Measurements from ENCODE around the gene JMJD4.

The JMJD4 gene

DNA sequence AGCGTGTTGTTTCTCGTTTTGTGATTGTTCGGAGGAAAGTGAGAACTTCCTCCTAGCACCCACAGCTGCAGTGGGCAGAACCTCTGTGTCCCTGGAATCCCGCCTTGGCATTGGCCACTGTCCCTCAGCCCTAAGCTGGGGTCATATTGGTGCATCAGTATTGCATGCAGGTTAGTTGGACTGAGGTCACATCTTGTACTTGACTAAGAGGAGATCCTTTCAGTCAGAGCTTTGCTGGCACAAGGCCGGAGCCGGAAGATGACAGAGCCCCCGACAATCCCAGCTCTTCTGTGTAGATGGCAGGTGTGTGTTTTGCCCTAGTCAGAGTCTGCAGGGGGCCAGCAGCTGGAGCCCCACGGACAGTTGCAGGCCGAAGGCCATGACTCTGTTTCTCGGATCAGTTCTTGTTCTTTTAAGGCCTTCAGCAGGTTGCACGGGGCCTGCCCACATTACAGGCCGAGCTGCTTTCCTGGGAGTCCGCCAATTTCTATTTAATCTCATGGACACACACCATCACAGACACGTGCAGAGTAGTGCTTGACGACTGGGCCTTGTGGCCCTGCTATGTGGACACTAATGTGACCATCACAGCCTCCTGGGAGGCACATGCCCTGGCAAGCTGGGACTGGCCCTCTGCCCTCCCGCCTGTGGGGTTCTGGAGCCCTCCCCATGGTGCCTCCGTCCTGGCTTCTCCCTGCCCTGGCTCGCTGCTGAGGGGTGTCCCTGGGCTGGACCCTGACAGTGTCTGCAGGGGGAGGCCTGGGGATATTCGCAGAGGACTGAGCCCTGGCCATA, 15.0 kb upstream of the JMJD4 start:
- DNase-seq (ENCODE audit: low read depth): no peak
- H3K4me3 ChIP-seq (ENCODE audit: low read length): no peak overlapping the region
- TF ChIP-seq, protein P1, sequence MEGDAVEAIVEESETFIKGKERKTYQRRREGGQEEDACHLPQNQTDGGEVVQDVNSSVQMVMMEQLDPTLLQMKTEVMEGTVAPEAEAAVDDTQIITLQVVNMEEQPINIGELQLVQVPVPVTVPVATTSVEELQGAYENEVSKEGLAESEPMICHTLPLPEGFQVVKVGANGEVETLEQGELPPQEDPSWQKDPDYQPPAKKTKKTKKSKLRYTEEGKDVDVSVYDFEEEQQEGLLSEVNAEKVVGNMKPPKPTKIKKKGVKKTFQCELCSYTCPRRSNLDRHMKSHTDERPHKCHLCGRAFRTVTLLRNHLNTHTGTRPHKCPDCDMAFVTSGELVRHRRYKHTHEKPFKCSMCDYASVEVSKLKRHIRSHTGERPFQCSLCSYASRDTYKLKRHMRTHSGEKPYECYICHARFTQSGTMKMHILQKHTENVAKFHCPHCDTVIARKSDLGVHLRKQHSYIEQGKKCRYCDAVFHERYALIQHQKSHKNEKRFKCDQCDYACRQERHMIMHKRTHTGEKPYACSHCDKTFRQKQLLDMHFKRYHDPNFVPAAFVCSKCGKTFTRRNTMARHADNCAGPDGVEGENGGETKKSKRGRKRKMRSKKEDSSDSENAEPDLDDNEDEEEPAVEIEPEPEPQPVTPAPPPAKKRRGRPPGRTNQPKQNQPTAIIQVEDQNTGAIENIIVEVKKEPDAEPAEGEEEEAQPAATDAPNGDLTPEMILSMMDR (conservative IDR thresholded peaks at IDR 0.05; ENCODE audit: low read length): no peak

DNA sequence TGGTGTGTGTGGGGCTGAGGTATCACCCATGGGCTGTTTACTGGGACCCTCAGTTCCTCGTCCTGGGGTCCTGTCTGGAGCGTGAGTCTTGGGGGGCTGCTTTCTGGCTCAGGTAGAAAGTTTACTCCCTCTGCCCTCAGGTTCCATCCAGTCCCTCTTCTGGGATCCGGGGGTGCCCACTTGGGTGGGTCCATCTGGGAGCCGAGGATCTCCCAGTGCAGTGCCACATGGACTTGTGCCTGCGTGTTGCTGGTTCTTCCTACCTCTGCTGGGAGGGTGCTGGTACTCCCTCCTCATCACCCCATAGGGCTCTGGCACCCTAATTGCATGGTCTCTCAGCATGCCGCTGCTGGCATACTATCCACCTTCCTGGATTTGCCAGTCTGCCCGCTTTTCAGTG, 14.1 kb upstream of the JMJD4 start:
- TF ChIP-seq, protein P1 (conservative IDR thresholded peaks at IDR 0.05; ENCODE audit: low read length): no peak
- H3K4me3 ChIP-seq (ENCODE audit: low read length): no peak overlapping the region
- DNase-seq (ENCODE audit: low read depth): no peak

DNA sequence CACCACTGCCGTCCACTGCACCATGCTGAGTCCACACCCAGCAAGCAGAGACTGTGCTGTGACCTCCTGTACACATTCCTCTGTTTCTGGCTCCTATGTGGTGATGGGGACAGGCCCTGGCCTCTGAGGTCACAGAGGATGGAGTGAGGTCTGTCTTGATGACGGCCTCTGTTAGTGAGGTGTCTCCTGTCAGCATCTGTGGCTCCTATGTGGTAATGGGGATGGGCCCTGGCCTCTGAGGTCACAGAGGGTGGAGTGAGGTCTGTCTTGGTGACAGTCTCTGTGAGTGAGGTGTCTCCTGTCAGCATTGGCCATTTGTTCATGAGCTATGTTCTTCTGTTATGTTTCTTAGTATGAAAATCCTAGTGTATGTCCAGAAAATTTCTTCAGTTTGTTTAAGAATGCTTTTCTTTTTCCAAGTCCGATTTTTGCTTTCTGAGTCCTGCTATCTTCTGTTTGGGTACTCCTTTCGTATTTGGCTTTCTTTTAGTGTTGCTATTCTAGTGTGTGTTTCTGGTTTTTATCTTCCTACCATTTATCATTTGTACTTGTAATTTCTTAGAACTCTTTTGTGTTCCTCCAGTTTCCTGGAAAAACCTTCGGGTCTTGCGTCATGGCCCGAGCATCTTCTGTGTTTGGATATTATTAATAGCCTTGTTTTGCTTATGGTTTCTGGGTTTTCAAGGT, 13.5 kb upstream of the JMJD4 start:
- no peak for DNase-seq (ENCODE audit: low read depth)
- H3K4me3 ChIP-seq (ENCODE audit: low read length): no peak overlapping the region
- TF ChIP-seq, protein P1 (conservative IDR thresholded peaks at IDR 0.05; ENCODE audit: low read length): no peak

DNA sequence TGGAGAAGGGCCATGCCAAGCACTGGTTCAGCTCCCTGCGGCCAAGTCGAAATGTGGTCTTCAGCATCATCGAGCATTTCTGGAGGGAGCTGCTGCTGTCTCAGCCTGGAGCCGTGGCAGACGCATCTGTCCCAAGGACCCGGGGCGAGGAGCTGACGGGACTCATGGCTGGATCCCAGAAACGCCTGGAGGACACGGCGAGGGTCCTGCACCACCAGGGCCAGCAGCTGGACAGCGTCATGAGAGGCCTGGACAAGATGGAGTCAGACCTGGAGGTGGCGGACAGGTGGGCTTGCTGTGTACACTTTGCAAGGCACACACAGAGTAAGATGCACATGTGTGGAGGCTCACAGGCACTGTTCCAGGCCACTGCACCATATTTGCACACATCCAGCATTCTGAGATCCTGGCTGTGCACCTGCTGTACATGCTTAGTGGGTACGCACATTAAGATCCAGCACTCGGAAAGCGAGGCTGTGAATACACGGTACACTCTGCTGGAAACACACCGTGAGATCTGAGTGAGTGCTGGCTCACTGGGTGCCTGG, 12.9 kb upstream of the JMJD4 start:
- no peak overlapping the region for H3K4me3 ChIP-seq (ENCODE audit: low read length)
- TF ChIP-seq, protein P1 (conservative IDR thresholded peaks at IDR 0.05; ENCODE audit: low read length): no peak
- no peak for DNase-seq (ENCODE audit: low read depth)

DNA sequence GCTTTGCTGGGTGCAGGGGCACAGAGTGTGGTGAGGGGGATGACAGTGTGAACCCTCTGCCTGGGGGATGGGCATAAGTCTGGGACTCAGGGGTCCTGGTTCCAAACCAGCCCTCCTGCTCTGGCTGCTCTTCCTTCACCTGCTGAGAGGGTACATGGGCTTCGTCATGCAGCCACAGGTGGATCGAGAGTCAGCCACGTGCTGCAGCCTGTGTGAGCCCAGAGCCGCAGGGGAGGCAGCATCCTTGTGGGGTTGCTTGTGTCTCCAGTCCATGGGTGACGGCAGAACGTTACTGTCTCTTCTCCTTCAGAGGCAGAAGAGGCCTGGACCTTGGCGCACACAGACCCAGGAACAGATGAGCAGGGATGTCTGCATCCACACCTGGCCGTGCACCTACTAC, 12.3 kb upstream of the JMJD4 start:
- TF ChIP-seq, protein P1 (conservative IDR thresholded peaks at IDR 0.05; ENCODE audit: low read length): no peak
- no peak overlapping the region for H3K4me3 ChIP-seq (ENCODE audit: low read length)
- no peak for DNase-seq (ENCODE audit: low read depth)

DNA sequence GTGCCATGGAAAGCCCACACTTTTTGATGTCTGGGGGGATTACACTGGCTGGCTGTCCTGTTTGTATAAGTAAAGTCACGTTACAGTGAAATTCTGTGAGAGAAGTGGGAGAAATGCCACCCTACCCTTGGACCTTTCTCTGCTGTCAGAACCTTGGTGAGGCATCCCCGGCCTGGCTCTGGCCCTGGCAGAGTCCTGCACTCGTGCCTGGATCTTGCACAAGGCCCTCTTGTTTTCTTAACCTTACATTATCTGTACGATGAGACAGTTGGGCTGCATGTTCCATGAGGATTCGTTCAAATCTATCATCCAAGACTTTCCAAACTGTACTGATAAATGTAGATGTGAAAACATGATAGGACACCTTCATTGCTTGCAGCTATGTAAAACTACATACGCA, 11.6 kb upstream of the JMJD4 start:
- no peak overlapping the region for H3K4me3 ChIP-seq (ENCODE audit: low read length)
- TF ChIP-seq, protein P1 (conservative IDR thresholded peaks at IDR 0.05; ENCODE audit: low read length): no peak
- no peak for DNase-seq (ENCODE audit: low read depth)
